GM21529 (cell line): ENCODE measurements around the gene MYL3.

Experiments used
- ATAC-seq: cut with Tn5 transposase; IDR thresholded peaks from one replicate; pipeline ENCODE4 v1.9.1; 2021; ENCODE audit not compliant: unreplicated experiment

MYL3 gene

GRCh38 chr3:46866032-46866595, 2.9 kb upstream of the MYL3 start:
- ATAC-seq, result no peak

DNA sequence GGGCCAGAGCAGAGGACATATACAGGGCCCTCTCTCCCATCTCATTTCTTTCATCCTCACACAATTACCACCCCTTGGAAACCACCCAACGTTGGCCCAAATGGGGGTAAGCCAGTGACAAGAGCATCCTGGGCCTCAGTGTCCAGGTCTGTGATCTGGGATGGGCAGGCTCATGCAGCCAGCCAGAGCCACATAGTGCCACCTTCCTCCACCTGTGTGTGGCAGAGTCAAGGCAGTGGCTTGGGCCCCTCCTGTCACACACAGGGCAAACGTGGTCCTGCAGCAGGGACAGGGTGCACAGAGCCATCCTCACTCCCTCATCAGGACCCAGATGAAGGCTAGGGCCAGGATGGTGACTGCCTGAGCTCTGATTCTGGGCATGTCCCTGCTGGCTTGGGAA, 2.3 kb upstream of the MYL3 start:
- no peak for ATAC-seq

DNA sequence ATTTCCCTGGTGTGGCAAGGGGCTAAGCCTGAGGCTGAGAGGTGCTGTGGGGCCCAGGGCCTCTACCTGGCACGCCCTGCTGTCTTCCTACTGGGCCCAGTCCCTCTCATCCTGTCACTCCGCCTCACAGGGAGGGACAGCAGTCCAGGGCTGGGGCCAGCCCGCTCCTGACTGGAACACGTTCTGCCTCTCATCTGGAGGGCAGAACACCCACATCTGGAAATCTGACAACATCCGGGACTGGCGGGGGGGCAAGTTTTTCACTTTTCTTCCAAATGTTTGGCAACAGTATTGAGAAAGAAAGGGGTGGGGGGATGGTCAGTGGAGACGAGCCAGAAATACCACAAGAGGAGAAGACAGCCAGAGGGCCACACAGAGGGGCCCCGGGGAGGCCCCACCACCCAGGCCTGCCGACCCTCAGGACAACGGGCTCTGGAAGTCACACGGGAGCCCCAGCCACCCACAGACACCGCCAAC, 1.8 kb upstream of the MYL3 start:
- ATAC-seq, result no peak

DNA sequence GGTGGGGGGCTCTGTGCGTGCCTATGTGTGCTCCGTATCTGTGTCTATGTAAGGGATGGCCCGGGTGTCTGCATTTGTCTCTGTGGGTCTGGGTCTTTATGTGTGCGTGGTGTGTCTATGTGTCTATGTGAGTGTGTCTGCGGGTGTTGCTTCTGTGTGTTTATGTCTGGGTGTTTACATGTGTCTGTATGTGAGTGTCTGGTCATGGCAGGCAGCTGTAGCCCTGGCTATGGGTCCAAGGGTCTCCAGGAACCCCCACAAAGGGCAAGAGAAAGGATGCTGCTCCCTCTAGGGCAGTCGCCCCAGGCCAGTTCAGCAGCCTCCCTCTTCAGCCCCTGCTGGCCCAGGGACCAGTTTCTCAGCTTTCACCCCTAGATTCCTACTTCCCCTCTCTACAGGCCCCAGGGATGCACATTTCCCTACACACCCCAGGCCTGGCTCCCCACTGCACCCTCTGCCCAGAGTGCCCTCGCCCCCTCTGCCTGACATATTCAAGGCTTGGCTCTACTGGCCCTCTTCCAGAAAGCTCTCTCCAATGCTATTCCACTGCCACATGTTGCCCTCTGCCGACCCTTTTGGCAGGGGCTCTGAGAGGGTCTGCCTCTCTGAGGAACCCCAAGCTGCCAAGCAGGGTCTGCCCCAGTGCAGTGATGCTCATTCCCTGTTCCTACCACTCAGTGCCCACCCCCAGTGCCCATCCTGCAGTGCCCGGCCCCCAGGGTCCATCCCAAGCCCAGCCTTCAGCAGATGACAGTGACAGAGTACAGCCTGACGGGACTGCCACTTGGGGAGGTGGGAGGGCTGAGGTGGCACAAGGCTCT, 1.0 kb upstream of the MYL3 start:
- ATAC-seq, result no peak

GRCh38 chr3:46862369-46863025, 747 bp downstream of the MYL3 start:
- no peak for ATAC-seq

DNA sequence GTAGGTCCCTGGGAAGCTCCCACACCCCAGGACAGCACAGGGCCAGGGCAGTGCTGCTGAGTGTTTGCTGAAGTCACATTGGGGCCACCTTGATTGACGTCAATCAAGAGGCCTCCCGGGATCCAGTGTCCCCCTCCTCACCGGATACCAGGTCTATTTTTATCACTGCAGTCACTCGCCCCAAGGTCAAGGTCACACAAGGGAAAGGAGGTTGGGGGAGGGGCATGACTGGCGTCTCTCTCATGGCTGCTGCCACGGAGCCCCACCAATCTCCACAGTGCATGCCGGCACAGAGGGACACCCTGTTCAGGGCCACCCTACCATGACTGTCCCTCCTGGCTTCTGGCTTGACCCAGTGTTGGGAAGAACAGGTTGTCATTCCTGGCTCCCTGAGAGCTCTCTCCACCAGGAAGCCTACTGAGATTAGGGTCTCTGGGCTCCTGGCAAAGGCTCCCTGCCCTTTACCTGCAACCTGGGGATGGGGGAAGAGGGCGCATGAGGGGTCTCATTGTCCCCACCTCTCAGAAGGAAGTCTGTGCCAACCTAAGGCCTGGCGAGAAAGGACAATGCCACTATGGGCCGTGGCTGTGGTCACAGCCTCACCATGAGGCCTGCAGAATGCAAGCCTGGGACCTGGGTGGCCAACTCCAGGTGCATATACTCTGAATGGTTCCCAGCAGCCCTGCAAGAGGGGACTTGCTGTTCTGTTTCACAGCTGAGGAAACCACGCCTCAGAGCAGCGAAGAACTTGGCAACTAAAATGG, 1.5 kb downstream of the MYL3 start:
- ATAC-seq, result no peak

GRCh38 chr3:46860810-46861604, 2.2 kb downstream of the MYL3 start:
- ATAC-seq, result no peak

DNA sequence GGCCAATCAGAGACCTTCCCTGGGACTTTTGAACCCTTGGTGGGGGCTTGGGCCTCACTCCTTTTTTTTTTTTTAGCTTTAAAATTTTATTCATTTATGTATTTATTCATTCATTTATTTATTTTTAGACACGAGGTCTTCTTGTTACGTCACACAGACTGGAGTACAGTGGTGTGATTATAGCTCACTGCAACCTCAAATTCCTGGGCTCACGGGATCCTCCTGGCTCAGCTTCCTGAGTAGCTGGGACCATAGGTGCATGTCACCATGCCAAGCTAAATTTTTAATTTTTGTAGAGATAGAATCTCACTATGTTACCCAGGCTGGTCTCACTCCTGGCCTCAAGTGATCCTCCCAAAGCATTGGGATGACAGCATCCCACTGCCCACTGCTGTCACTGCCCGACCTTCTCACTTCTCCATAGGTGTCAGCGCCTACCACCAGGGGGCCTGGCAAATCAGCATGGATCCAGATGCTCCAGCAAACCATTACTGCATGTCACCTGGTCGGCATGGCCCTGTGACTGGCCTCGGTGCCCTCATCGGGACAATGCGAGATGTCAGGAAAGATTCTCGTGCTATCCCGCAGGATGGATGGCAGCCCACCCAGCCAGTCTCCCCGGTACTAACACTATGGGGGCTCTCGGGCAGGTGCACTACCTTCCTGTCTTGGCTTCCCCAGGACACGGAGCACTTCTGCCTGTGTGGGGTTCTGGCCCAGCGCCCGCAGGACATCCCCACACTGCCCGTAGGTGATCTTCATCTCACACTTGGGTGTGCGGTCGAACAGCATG, 3.0 kb downstream of the MYL3 start:
- no peak for ATAC-seq

DNA sequence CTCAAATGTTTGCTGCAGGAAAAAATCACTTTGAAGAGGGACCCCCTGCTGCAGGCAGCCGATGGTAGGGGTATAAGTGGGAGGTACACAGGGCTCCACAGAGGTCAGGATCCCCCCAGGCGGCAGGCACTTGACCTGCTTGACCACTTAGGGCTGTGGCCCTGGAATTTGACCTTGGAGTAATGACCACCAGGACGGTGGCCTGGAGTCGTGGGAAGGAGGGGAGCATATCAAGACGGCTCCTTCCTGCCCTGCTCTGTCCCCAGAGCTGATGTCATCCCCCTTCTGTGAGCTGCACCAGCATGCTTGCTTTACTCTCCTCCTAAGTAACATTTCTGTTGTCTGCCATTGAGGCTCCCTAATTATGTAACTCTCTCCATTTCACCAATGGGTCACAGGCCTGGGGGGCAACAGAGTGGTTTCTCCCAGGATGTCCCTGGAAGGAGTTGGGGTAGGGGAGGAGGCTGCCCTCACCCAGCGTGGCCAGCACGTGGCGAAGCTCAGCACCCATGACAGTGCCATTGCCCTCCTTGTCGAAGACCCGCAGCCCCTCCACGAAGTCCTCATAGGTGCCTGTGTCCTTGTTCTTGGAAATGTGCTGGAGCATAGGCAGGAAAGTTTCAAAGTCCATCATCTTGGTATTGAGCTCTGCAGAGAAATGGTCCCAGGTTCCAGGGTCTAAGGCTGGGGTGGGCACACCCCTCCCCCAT, 4.1 kb downstream of the MYL3 start:
- ATAC-seq, result no peak

GRCh38 chr3:46858456-46858855, 4.8 kb downstream of the MYL3 start:
- no peak for ATAC-seq

GRCh38 chr3:46857485-46858341, 5.5 kb downstream of the MYL3 start:
- ATAC-seq, result no peak

DNA sequence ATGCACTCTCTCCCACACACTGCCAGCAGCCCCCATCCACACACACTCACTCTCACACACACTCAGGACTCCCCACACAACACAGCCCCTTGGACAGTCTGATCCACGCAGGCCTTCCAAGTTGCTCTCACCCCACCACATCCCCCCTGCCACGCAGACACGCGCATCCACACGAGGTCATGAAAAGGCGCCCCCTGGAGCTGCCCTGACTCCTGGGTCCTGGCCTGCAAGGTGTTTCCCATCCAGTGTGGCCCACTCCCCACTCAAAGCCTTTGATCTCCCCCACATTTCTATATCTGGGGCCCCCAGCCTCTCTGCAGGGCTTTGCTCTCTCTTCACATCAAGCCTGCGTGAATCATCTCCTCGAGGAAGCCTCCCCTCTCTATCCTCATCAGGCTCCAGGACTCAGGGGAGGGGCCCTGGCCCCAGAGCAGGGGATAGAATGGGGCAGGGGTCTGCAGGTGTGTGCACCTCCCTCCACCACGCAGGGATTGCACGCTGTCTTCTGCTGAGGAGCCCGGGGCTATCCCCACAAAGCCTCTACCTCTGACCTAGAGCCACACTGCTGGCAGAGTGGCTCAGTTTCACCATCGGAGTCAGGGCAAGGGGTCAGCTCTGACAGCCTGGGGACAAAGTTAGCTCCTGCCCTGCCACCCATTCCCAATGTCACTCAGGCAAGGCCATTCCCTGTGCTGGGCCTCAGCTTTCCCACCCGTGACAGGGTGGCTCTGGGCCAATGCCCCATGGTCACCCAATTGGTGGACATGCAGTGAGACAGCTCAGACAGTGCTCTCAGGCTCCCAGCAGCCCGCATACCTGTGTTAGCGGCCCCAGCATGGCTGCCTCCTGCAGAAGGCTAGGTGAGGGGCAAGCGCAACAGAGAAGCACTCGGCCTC, 6.4 kb downstream of the MYL3 start:
- ATAC-seq, result no peak

GRCh38 chr3:46854555-46854991, 8.7 kb downstream of the MYL3 start:
- ATAC-seq, result no peak

DNA sequence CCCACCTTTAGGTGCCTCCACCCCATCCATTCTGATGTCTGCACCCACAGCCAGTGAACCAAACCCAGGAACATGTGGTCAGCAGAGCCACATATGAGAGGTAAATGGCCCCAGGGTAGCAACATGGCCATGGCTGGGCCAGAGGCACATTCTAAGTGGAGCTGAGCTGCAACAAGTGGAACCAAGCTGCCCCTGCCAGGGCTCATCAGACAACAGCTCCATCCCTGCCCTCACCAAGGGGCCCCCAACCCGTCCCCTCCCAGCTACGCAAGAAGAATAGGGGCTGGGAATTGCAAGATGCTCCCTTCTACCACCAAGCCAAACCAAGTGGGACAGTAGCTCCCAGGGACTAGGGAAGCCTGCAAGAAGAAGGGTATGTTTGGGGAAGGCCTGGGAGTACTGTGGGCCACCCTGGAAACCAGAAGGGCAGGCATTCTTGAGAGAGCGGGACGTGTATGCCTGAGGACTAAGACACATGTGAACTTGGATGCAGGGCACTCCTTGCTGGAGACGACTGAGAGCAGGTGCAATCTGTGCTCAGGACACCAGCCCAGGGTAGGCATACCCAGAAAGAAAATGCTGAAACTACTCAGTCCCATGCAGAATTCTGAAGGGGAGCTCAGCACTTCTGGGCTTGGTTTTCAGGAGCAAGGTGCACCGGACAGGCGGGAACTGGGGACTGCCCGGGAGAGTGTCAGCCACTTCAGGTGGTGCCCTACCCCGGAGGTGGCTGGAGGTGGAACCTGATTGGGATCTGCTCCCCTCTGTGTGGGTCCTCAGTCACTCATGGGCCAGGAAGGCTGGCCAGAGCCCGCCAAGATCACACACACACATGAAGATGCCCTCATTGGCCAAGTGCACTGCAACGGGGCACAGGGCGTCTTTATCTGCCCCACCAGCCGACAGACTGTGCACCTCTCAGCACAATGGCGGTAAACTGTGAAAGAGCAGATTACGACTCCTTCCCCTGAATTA, 9.5 kb downstream of the MYL3 start:
- ATAC-seq, result no peak

GRCh38 chr3:46852839-46853355, 10.3 kb downstream of the MYL3 start:
- ATAC-seq, result no peak

DNA sequence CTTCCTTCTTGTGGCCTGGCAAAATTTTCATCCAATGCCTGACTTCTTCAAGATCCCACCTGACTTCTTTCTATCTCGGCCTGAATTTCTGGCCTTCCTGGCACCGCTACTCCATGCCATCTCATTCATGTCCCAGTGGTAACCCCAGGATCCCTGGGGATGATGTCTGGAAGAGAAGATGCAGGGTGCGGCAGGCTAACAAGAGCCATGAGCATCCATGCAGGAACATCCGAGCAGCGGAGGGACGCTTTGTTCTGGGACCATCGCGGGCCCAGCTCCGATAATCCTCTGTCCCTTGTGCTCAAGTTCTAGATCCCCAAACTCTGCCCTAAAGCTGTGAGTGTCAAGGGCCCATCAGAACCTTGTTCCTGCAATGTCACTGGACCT, 10.9 kb downstream of the MYL3 start:
- no peak for ATAC-seq
